ENCODE data around the gene RTKN. TPM values are rescaled to one million over a fixed set of nuclear protein-coding genes. Genes with fewer than 3 reads are reported as not detected.

RTKN gene
- total RNA-seq, 1 experiment from 2014 or later, result 94.0 TPM

DNA sequence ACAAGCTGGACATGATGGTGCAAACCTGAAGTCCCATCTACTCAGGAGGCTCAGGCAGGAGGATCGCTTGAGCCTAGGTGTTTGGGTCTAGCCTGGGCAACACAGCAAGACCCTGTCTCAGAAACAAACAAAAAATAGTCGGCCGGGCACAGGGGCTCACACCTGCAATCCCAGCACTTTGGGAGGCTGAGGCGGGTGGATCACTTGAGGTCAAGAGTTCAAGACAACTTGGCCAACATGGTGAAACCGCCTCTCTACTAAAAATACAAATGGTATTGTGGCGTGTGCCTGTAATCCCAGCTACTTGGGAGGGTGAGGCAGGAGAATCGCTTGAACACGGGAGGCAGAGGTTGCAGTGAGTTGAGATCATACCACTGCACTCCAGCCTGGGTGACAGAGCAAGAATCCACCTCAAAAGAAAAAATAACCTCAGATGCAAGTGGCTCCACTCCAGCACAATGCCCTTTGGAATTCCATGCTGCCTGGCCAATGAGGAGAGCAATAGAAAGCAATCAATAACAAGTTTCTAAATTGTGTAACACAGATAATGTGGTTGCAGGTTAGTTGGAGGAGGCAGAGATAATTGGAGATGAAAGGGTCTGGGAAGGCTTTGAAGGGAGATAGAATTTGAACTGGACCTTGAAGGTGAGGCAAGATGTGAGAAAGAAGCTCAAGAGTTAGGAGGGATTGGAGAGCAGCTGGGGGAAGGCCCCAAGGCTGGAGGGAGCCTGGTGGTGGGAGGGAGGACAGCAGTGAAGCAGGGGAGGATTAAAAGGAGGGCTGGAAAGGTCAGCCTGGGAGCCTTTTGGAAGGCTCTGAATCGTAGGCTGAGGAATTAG, 47.1 kb upstream of the RTKN start:
- H3K9me2 ChIP-seq (ENCODE audit: insufficient read depth), result no peaks in the 10 kb centered on the region
- H2AFZ ChIP-seq (ENCODE audit: low read depth, low read length, poor library complexity, severe bottlenecking), result no peak overlapping the region
- ChIA-PET RAD21 (ENCODE audit: low non-redundant PET in 1 of 2, low total read pairs in 2 of 2, uncharacterized antibody in 2 of 2, unreplicated experiment in 2 of 2) (no interaction called here), POLR2A (interaction anchor here (1.1 kb wide), 1 partner anchor 41 kb away, joined by 3 read pairs; no protein-coding TSS in a partner anchor), CTCF (no interaction called here)
- peaks cover 4 to 12% of the 10 kb centered on the region in 2 experiments; a peak in 2 of 4 replicates for H3K4me1 ChIP-seq (ENCODE audit: control insufficient read depth in 1 of 2, insufficient read depth in 2 of 2, low read length in 2 of 2)
- H4K20me1 ChIP-seq (ENCODE audit: insufficient read depth), result no peaks in the 10 kb centered on the region
- ATAC-seq (peak; percentile 55; the same call in 1 of the 2 replicates), DNase-seq (ENCODE audit: low read depth, low spot score) (no peak)
- H3K9ac ChIP-seq (ENCODE audit: low read length), result no peak overlapping the region
- BruUV-seq (replicated peaks), result no TSS peak
- H3K27ac ChIP-seq (ENCODE audit: low read depth, low read length), result no peak overlapping the region
- H3K4me3 ChIP-seq (replicated peaks in 1 of 2; ENCODE audit: low read depth in 1 of 2, low read length in 2 of 2), result no peak overlapping the region
- TF ChIP-seq EGR1 (IDR thresholded peaks at IDR 0.05; ENCODE audit: low read depth), result no peak
- no peak for TF ChIP-seq TCF7L2 (IDR thresholded peaks at IDR 0.05; ENCODE audit: borderline replicate concordance, extremely low read depth, insufficient read depth, insufficient read length)
- TF ChIP-seq, protein P1, sequence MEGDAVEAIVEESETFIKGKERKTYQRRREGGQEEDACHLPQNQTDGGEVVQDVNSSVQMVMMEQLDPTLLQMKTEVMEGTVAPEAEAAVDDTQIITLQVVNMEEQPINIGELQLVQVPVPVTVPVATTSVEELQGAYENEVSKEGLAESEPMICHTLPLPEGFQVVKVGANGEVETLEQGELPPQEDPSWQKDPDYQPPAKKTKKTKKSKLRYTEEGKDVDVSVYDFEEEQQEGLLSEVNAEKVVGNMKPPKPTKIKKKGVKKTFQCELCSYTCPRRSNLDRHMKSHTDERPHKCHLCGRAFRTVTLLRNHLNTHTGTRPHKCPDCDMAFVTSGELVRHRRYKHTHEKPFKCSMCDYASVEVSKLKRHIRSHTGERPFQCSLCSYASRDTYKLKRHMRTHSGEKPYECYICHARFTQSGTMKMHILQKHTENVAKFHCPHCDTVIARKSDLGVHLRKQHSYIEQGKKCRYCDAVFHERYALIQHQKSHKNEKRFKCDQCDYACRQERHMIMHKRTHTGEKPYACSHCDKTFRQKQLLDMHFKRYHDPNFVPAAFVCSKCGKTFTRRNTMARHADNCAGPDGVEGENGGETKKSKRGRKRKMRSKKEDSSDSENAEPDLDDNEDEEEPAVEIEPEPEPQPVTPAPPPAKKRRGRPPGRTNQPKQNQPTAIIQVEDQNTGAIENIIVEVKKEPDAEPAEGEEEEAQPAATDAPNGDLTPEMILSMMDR (IDR thresholded peaks at IDR 0.05 in 2 of 3, conservative IDR thresholded peaks at IDR 0.05 in 1 of 3; ENCODE audit: borderline replicate concordance in 1 of 3, insufficient read depth in 1 of 3, low read depth in 2 of 3, low read length in 2 of 3), result no peak
- TF ChIP-seq, protein P2, sequence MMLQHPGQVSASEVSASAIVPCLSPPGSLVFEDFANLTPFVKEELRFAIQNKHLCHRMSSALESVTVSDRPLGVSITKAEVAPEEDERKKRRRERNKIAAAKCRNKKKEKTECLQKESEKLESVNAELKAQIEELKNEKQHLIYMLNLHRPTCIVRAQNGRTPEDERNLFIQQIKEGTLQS (IDR thresholded peaks at IDR 0.05), result no peak
- TF ChIP-seq EZH2 (IDR thresholded peaks at IDR 0.05), result no peak
- TF ChIP-seq JUND (IDR thresholded peaks at IDR 0.05), result no peak
- TF ChIP-seq RAD21 (IDR thresholded peaks at IDR 0.05; ENCODE audit: low read depth), result no peak
- TF ChIP-seq ELF1 (IDR thresholded peaks at IDR 0.05; ENCODE audit: borderline replicate concordance, low read depth), result no peak
- TF ChIP-seq, protein P3, sequence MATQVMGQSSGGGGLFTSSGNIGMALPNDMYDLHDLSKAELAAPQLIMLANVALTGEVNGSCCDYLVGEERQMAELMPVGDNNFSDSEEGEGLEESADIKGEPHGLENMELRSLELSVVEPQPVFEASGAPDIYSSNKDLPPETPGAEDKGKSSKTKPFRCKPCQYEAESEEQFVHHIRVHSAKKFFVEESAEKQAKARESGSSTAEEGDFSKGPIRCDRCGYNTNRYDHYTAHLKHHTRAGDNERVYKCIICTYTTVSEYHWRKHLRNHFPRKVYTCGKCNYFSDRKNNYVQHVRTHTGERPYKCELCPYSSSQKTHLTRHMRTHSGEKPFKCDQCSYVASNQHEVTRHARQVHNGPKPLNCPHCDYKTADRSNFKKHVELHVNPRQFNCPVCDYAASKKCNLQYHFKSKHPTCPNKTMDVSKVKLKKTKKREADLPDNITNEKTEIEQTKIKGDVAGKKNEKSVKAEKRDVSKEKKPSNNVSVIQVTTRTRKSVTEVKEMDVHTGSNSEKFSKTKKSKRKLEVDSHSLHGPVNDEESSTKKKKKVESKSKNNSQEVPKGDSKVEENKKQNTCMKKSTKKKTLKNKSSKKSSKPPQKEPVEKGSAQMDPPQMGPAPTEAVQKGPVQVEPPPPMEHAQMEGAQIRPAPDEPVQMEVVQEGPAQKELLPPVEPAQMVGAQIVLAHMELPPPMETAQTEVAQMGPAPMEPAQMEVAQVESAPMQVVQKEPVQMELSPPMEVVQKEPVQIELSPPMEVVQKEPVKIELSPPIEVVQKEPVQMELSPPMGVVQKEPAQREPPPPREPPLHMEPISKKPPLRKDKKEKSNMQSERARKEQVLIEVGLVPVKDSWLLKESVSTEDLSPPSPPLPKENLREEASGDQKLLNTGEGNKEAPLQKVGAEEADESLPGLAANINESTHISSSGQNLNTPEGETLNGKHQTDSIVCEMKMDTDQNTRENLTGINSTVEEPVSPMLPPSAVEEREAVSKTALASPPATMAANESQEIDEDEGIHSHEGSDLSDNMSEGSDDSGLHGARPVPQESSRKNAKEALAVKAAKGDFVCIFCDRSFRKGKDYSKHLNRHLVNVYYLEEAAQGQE (IDR thresholded peaks at IDR 0.05; ENCODE audit: low read depth), result no peak
- no peak for TF ChIP-seq ZNF274 (IDR thresholded peaks at IDR 0.05; ENCODE audit: low read depth, low read length)
- no peak for TF ChIP-seq EZH2phosphoT487 (IDR thresholded peaks at IDR 0.05; ENCODE audit: borderline replicate concordance)
- TF ChIP-seq SP1 (IDR thresholded peaks at IDR 0.05; ENCODE audit: low read depth), result no peak
- no peak for TF ChIP-seq CBX3 (IDR thresholded peaks at IDR 0.05; ENCODE audit: low read depth)
- TF ChIP-seq POLR2AphosphoS5 (IDR thresholded peaks at IDR 0.05; ENCODE audit: low read depth, low read length), result no peak
- no peak for TF ChIP-seq POLR2A (IDR thresholded peaks at IDR 0.05; ENCODE audit: borderline replicate concordance, extremely low read depth, insufficient read depth, insufficient read length)
- TF ChIP-seq FOSL1 (IDR thresholded peaks at IDR 0.05; ENCODE audit: low read depth), result no peak
- TF ChIP-seq YY1 (IDR thresholded peaks at IDR 0.05; ENCODE audit: extremely low read depth, insufficient replicate concordance, low read depth, low read length), result no peak
- no peaks in the 10 kb centered on the region for H3K27me3 ChIP-seq (ENCODE audit: insufficient read depth, low read length)
- H3K9me3 ChIP-seq (ENCODE audit: control insufficient read depth in 1 of 2, insufficient read depth in 1 of 2, low read depth in 1 of 2, low read length in 2 of 2), result no peaks in the 10 kb centered on the region
- peaks cover 3% of the 10 kb centered on the region for H3K79me2 ChIP-seq (ENCODE audit: insufficient read depth, low read length)
- no peak overlapping the region for H3K4me2 ChIP-seq (ENCODE audit: low read length)
- intact Hi-C loops (cut with micrococcal nuclease), result no loop called here
- H3K36me3 ChIP-seq (ENCODE audit: control insufficient read depth in 1 of 2, insufficient read depth in 2 of 2, low read length in 2 of 2), result peaks cover 8 to 17% of the 10 kb centered on the region in 2 experiments; a peak in 3 of 4 replicates
